HepG2 (cell line): ENCODE data around the gene PPM1H.

Experiments used
- CCAR2 ChIP-seq: fragments of 200-400 bp; formaldehyde crosslinking; optimal IDR thresholded peaks from 2 replicates; pipeline ENCODE3; 2018; ENCODE audit warnings: low read depth, mild to moderate bottlenecking, low read length, moderate library complexity
- CHD2 ChIP-seq: IDR thresholded peaks from 2 replicates; pipeline ENCODE4 v1.6.1; 2011; ENCODE audit warnings: low read depth, low read length, improper control_type of control experiment
- EP300 ChIP-seq, 3 experiments: sonication (generic) in 1 of 3; formaldehyde crosslinking in 1 of 3; IDR thresholded peaks; 2 replicates each; pipeline versions ENCODE4 v1.5.1 to v1.6.1; 2011 to 2020; ENCODE audit warnings: low read depth in 2 of 3, low read length in 2 of 3, borderline replicate concordance in 1 of 3, improper control_type of control experiment in 1 of 3, mild to moderate bottlenecking in 1 of 3, missing genetic modification reagents in 1 of 3, moderate library complexity in 1 of 3
- EZH2 ChIP-seq: conservative IDR thresholded peaks from 2 replicates; pipeline ENCODE4 v1.6.1; 2012; ENCODE audit warnings: mild to moderate bottlenecking, low read depth, low read length, moderate library complexity
- IKZF1 ChIP-seq: fragments of 450-650 bp; IDR thresholded peaks from 2 replicates; pipeline ENCODE4 v1.7.1; 2016
- KAT7 ChIP-seq: IDR thresholded peaks from 2 replicates; pipeline ENCODE4 v1.6.1; 2018; ENCODE audit warnings: borderline replicate concordance, missing compliant biosample characterization
- MXI1 ChIP-seq: IDR thresholded peaks from 3 replicates; pipeline ENCODE4 v1.6.1; 2012; ENCODE audit warnings: low read depth, low read length, inconsistent platforms, borderline replicate concordance
- NR3C1 ChIP-seq: sonication (generic); formaldehyde crosslinking; IDR thresholded peaks from 2 replicates; pipeline ENCODE4 v1.4.0; 2020; ENCODE audit warnings: missing genetic modification reagents
- RFX5 ChIP-seq: IDR thresholded peaks from 2 replicates; pipeline ENCODE4 v1.6.1; 2011; ENCODE audit warnings: low read depth, low read length, improper control_type of control experiment
- ZNF274 ChIP-seq: sonication (generic); formaldehyde crosslinking; IDR thresholded peaks from 2 replicates; pipeline ENCODE4 v1.5.1; 2020; ENCODE audit warnings: mild to moderate bottlenecking, missing genetic modification reagents
- ZNF839 ChIP-seq: sonication (generic); formaldehyde crosslinking; IDR thresholded peaks from 2 replicates; pipeline ENCODE4 v1.4.0; 2020; ENCODE audit warnings: missing genetic modification reagents, mild to moderate bottlenecking, borderline replicate concordance
- TF ChIP-seq, protein P1 (sequence below): sonication (generic); formaldehyde crosslinking; IDR thresholded peaks from 2 replicates; pipeline ENCODE4 v1.5.1; 2020; ENCODE audit warnings: mild to moderate bottlenecking, missing genetic modification reagents, moderate library complexity
- TF ChIP-seq, protein P2 (sequence below): sonication (generic); formaldehyde crosslinking; IDR thresholded peaks from 2 replicates; pipeline ENCODE4 v1.4.0; 2020; ENCODE audit warnings: mild to moderate bottlenecking, missing genetic modification reagents
- TF ChIP-seq, protein P3 (sequence below): sonication (generic); formaldehyde crosslinking; IDR thresholded peaks from 2 replicates; pipeline ENCODE4 v1.5.0; 2020; ENCODE audit warnings: mild to moderate bottlenecking, missing genetic modification reagents, moderate library complexity

DNA sequence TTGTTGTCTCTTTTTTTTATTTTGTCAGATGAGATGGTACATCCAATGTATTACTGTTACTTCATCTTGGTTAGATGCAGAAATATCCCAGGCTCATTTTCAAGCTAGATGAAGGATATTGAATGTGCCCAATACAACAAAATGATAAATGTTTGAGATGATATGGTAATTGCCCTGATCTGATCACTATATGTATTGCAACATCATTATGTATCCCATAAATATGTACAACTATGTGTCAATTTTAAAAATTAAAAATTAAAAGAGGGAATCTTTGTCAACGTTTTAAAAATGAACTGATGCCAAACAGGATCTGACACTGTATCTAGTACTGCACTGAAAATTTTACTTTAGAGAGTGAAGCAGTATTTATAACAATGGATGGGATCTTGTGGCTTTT is 78.5 kb downstream of the PPM1H start:
- TF ChIP-seq MXI1 (no peak), ZNF839 (CRISPR knock-in tag) (no peak), KAT7 (CRISPR knock-in tag) (no peak), IKZF1 (no peak), CCAR2 (no peak), NR3C1 (CRISPR knock-in tag) (no peak), ZNF274 (CRISPR knock-in tag) (no peak), RFX5 (no peak), EP300 (IDR thresholded peaks at IDR 0.05; ENCODE audit: low read depth in 2 of 2, low read length in 2 of 2) (no peak), EP300 (CRISPR knock-in tag; IDR thresholded peaks at IDR 0.05; ENCODE audit: borderline replicate concordance) (no peak), CHD2 (no peak), EZH2 (no peak)
- TF ChIP-seq, protein P1, sequence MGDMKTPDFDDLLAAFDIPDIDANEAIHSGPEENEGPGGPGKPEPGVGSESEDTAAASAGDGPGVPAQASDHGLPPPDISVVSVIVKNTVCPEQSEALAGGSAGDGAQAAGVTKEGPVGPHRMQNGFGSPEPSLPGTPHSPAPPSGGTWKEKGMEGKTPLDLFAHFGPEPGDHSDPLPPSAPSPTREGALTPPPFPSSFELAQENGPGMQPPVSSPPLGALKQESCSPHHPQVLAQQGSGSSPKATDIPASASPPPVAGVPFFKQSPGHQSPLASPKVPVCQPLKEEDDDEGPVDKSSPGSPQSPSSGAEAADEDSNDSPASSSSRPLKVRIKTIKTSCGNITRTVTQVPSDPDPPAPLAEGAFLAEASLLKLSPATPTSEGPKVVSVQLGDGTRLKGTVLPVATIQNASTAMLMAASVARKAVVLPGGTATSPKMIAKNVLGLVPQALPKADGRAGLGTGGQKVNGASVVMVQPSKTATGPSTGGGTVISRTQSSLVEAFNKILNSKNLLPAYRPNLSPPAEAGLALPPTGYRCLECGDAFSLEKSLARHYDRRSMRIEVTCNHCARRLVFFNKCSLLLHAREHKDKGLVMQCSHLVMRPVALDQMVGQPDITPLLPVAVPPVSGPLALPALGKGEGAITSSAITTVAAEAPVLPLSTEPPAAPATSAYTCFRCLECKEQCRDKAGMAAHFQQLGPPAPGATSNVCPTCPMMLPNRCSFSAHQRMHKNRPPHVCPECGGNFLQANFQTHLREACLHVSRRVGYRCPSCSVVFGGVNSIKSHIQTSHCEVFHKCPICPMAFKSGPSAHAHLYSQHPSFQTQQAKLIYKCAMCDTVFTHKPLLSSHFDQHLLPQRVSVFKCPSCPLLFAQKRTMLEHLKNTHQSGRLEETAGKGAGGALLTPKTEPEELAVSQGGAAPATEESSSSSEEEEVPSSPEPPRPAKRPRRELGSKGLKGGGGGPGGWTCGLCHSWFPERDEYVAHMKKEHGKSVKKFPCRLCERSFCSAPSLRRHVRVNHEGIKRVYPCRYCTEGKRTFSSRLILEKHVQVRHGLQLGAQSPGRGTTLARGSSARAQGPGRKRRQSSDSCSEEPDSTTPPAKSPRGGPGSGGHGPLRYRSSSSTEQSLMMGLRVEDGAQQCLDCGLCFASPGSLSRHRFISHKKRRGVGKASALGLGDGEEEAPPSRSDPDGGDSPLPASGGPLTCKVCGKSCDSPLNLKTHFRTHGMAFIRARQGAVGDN, result no peak
- TF ChIP-seq, protein P2, sequence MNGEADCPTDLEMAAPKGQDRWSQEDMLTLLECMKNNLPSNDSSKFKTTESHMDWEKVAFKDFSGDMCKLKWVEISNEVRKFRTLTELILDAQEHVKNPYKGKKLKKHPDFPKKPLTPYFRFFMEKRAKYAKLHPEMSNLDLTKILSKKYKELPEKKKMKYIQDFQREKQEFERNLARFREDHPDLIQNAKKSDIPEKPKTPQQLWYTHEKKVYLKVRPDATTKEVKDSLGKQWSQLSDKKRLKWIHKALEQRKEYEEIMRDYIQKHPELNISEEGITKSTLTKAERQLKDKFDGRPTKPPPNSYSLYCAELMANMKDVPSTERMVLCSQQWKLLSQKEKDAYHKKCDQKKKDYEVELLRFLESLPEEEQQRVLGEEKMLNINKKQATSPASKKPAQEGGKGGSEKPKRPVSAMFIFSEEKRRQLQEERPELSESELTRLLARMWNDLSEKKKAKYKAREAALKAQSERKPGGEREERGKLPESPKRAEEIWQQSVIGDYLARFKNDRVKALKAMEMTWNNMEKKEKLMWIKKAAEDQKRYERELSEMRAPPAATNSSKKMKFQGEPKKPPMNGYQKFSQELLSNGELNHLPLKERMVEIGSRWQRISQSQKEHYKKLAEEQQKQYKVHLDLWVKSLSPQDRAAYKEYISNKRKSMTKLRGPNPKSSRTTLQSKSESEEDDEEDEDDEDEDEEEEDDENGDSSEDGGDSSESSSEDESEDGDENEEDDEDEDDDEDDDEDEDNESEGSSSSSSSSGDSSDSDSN (CRISPR knock-in tag), result no peak
- TF ChIP-seq, protein P3, sequence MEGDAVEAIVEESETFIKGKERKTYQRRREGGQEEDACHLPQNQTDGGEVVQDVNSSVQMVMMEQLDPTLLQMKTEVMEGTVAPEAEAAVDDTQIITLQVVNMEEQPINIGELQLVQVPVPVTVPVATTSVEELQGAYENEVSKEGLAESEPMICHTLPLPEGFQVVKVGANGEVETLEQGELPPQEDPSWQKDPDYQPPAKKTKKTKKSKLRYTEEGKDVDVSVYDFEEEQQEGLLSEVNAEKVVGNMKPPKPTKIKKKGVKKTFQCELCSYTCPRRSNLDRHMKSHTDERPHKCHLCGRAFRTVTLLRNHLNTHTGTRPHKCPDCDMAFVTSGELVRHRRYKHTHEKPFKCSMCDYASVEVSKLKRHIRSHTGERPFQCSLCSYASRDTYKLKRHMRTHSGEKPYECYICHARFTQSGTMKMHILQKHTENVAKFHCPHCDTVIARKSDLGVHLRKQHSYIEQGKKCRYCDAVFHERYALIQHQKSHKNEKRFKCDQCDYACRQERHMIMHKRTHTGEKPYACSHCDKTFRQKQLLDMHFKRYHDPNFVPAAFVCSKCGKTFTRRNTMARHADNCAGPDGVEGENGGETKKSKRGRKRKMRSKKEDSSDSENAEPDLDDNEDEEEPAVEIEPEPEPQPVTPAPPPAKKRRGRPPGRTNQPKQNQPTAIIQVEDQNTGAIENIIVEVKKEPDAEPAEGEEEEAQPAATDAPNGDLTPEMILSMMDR (CRISPR knock-in tag), result no peak
